HL-60 (cell line): Measurements from ENCODE around the gene ZMIZ1.

Experiments used
- DNase-seq, 2 experiments: peaks; one replicate each; pipeline ENCODE4 v3.0.0-alpha.2; 2010 to 2020; ENCODE audit warnings: low read depth in 1 of 2, low spot score in 1 of 2
- H3K27ac ChIP-seq: fragments of 250-450 bp; sonication (Bioruptor Pico); replicated peaks from 2 replicates; pipeline ENCODE4 v1.5.1; 2020; ENCODE audit warnings: mild to moderate bottlenecking, moderate library complexity
- H3K27me3 ChIP-seq: fragments of 250-450 bp; sonication (Bioruptor Pico); 2 replicates; pipeline ENCODE4 v1.5.1; 2021; ENCODE audit warnings: mild to moderate bottlenecking, moderate library complexity; ENCODE audit not compliant: insufficient read depth, poor library complexity, severe bottlenecking
- H3K4me3 ChIP-seq: replicated peaks from 2 replicates; pipeline ENCODE4 v1.5.1; 2011; ENCODE audit warnings: mild to moderate bottlenecking, control low read depth, low read length; ENCODE audit not compliant: insufficient read depth
- CTCF ChIP-seq: IDR thresholded peaks from one replicate; pipeline ENCODE4 v1.5.1; 2011; ENCODE audit warnings: low read length, control low read depth, inconsistent platforms; ENCODE audit not compliant: insufficient read depth
- GABPA ChIP-seq: IDR thresholded peaks from 2 replicates; pipeline ENCODE4 v1.6.1; 2012; ENCODE audit warnings: low read depth
- POLR2AphosphoS5 ChIP-seq: IDR thresholded peaks from 2 replicates; pipeline ENCODE4 v1.6.1; 2012; ENCODE audit warnings: low read depth
- REST ChIP-seq: IDR thresholded peaks from 2 replicates; pipeline ENCODE4 v1.6.1; 2012; ENCODE audit warnings: low read depth; ENCODE audit not compliant: insufficient replicate concordance
- SPI1 ChIP-seq: IDR thresholded peaks from 2 replicates; pipeline ENCODE4 v1.6.1; 2012; ENCODE audit warnings: low read depth, mild to moderate bottlenecking, borderline replicate concordance

Gene ZMIZ1

GRCh38 chr10:79107736-79108264 is 39.0 kb downstream of the ZMIZ1 start:
- H3K27ac ChIP-seq, result no peak overlapping the region
- no peaks in the 10 kb centered on the region for H3K27me3 ChIP-seq
- no peak for TF ChIP-seq CTCF
- TF ChIP-seq POLR2AphosphoS5, result no peak
- TF ChIP-seq SPI1, result no peak
- no peak for TF ChIP-seq REST
- no peak for TF ChIP-seq GABPA
- no peak for DNase-seq
- H3K4me3 ChIP-seq, result no peak overlapping the region

GRCh38 chr10:79108728-79109127 is 40.0 kb downstream of the ZMIZ1 start:
- Histone ChIP-seq H3K4me3 (no peak overlapping the region), H3K27ac (no peak overlapping the region)
- TF ChIP-seq REST (no peak), CTCF (no peak), GABPA (no peak), POLR2AphosphoS5 (no peak), SPI1 (no peak)

GRCh38 chr10:79111427-79111826 is 42.7 kb downstream of the ZMIZ1 start:
- DNase-seq, result no peak
- Histone ChIP-seq H3K27ac (no peak overlapping the region), H3K4me3 (no peak overlapping the region), H3K27me3 (no peaks in the 10 kb centered on the region)
- TF ChIP-seq REST, result no peak
- TF ChIP-seq CTCF, result no peak

More at GRCh38 chr10:79108728-79109127, 40.0 kb downstream of the ZMIZ1 start:
- H3K27me3 ChIP-seq, result no peaks in the 10 kb centered on the region
- DNase-seq, result no peak
